GM23338 (cell line): ENCODE data around the gene MBNL1. TPM values are rescaled to one million over a fixed set of nuclear protein-coding genes. Genes with fewer than 3 reads are reported as not detected.

ENCODE experiments used
- ATAC-seq: fragments of 200-7000 bp; cut with Tn5 transposase; 3 replicates; pipeline ENCODE4 v1.9.1; 2020
- DNase-seq: peaks from one replicate; pipeline ENCODE4 v3.0.0-alpha.2; 2015; ENCODE audit warnings: low spot score
- H2AFZ ChIP-seq: fragments of 200-600 bp; sonication (generic); 2 replicates; pipeline ENCODE4 v1.8.0; 2016; ENCODE audit warnings: antibody characterized with exemption, mild to moderate bottlenecking, moderate library complexity
- H3F3A ChIP-seq: fragments of 200-600 bp; sonication (generic); replicated peaks from 2 replicates; pipeline ENCODE4 v1.8.0; 2017; ENCODE audit warnings: antibody characterized with exemption, mixed run types, low read depth
- H3K27ac ChIP-seq: fragments of 200-600 bp; sonication (generic); 2 replicates; pipeline ENCODE4 v1.6.1; 2016; ENCODE audit warnings: low read depth
- H3K27me3 ChIP-seq: fragments of 200-600 bp; sonication (generic); 2 replicates; pipeline ENCODE4 v1.8.0; 2016; ENCODE audit warnings: mild to moderate bottlenecking, mixed run types, moderate library complexity; ENCODE audit not compliant: insufficient read depth
- H3K36me3 ChIP-seq: fragments of 200-600 bp; sonication (generic); 2 replicates; pipeline ENCODE4 v1.8.0; 2016; ENCODE audit warnings: mild to moderate bottlenecking; ENCODE audit not compliant: insufficient read depth
- H3K4me1 ChIP-seq: fragments of 200-600 bp; sonication (generic); 2 replicates; pipeline ENCODE4 v1.8.0; 2016; ENCODE audit warnings: mild to moderate bottlenecking, moderate library complexity; ENCODE audit not compliant: insufficient read depth
- H3K4me2 ChIP-seq: fragments of 200-600 bp; sonication (generic); 2 replicates; pipeline ENCODE4 v1.7.1; 2017; ENCODE audit warnings: mixed run types
- H3K4me3 ChIP-seq: fragments of 200-600 bp; sonication (generic); 2 replicates; pipeline ENCODE4 v1.6.1; 2016; ENCODE audit warnings: mixed run types
- H3K79me2 ChIP-seq: fragments of 200-600 bp; sonication (generic); replicated peaks from 2 replicates; pipeline ENCODE4 v1.8.0; 2017; ENCODE audit warnings: mild to moderate bottlenecking; ENCODE audit not compliant: insufficient read depth
- H3K9me2 ChIP-seq: fragments of 200-600 bp; sonication (generic); 2 replicates; pipeline ENCODE4 v1.8.0; 2017; ENCODE audit not compliant: insufficient read depth
- H4K20me1 ChIP-seq: fragments of 200-600 bp; sonication (generic); replicated peaks from 2 replicates; pipeline ENCODE4 v1.8.0; 2017; ENCODE audit warnings: mild to moderate bottlenecking; ENCODE audit not compliant: insufficient read depth
- H3K27ac Mint-ChIP-seq: 2 replicates; pipeline ENCODE4 v1.8.0; 2020; ENCODE audit warnings: inconsistent platforms, mild to moderate bottlenecking, moderate library complexity, mixed read lengths
- H3K27me3 Mint-ChIP-seq: 3 replicates; pipeline ENCODE4 v1.8.0; 2022; ENCODE audit warnings: low read depth, mild to moderate bottlenecking, moderate library complexity, mixed read lengths, inconsistent platforms; ENCODE audit not compliant: insufficient read depth, poor library complexity
- H3K36me3 Mint-ChIP-seq: 3 replicates; pipeline ENCODE4 v1.8.0; 2021; ENCODE audit warnings: low read depth, mild to moderate bottlenecking, inconsistent platforms, moderate library complexity, mixed read lengths
- H3K4me1 Mint-ChIP-seq: 3 replicates; pipeline ENCODE4 v1.8.0; 2020; ENCODE audit warnings: mild to moderate bottlenecking, inconsistent platforms, mixed read lengths
- H3K4me3 Mint-ChIP-seq: 3 replicates; pipeline ENCODE4 v1.8.0; 2021; ENCODE audit warnings: moderate library complexity, mild to moderate bottlenecking, inconsistent platforms, mixed read lengths
- H3K9me3 Mint-ChIP-seq: 3 replicates; pipeline ENCODE4 v1.8.0; 2020; ENCODE audit warnings: moderate library complexity, mild to moderate bottlenecking, inconsistent platforms, mixed read lengths
- CREB1 ChIP-seq: fragments of 250-450 bp; sonication (Bioruptor Pico); IDR thresholded peaks from 2 replicates; pipeline ENCODE4 v1.5.0; 2020; ENCODE audit warnings: low read depth, mild to moderate bottlenecking, moderate library complexity
- CTCF ChIP-seq, 2 experiments: fragments of 200-600 bp in 1 of 2; sonication (generic) in 1 of 2; conservative IDR thresholded peaks; 2 replicates each; pipeline versions ENCODE4 v1.5.1 to v1.6.1; 2016 to 2017; ENCODE audit warnings: antibody characterized with exemption in 2 of 2, low read depth in 2 of 2, mild to moderate bottlenecking in 2 of 2, moderate library complexity in 1 of 2
- ETS1 ChIP-seq: IDR thresholded peaks from 2 replicates; pipeline ENCODE4 v1.6.1; 2016; ENCODE audit warnings: antibody characterized with exemption
- EZH2 ChIP-seq: fragments of 200-600 bp; sonication (generic); IDR thresholded peaks from one replicate; pipeline ENCODE4 v1.8.0; 2017; ENCODE audit warnings: antibody characterized with exemption, mild to moderate bottlenecking, low read depth; ENCODE audit not compliant: unreplicated experiment
- JUNB ChIP-seq: IDR thresholded peaks from one replicate; pipeline ENCODE4 v1.6.1; 2016; ENCODE audit warnings: antibody characterized with exemption; ENCODE audit not compliant: unreplicated experiment
- NANOG ChIP-seq: IDR thresholded peaks from 2 replicates; pipeline ENCODE4 v1.6.1; 2016; ENCODE audit warnings: antibody characterized with exemption, borderline replicate concordance
- POLR2AphosphoS5 ChIP-seq: IDR thresholded peaks from 2 replicates; pipeline ENCODE4 v1.6.1; 2016; ENCODE audit warnings: antibody characterized with exemption, low read depth
- REST ChIP-seq: IDR thresholded peaks from one replicate; pipeline ENCODE4 v1.6.1; 2018; ENCODE audit warnings: antibody characterized with exemption; ENCODE audit not compliant: unreplicated experiment
- STAT1 ChIP-seq: IDR thresholded peaks from one replicate; pipeline ENCODE4 v1.6.1; 2016; ENCODE audit warnings: antibody characterized with exemption; ENCODE audit not compliant: unreplicated experiment
- ZNF114 ChIP-seq: fragments of 250-450 bp; sonication (Bioruptor Pico); IDR thresholded peaks from 2 replicates; pipeline ENCODE4 v1.5.0; 2020; ENCODE audit warnings: mild to moderate bottlenecking, moderate library complexity
- ZNF331 ChIP-seq: fragments of 250-450 bp; sonication (Bioruptor Pico); IDR thresholded peaks from 2 replicates; pipeline ENCODE4 v1.5.0; 2020; ENCODE audit warnings: low read depth, mild to moderate bottlenecking, moderate library complexity
- polyA plus RNA-seq: library from polyadenylated mRNA; unstranded; fragments of >200 nt; fragmentation: Nextera tagmentation; extraction: Ambion mirVana; gene quantifications from 2 replicates; pipeline ENCODE4 v1.2.1, GENCODE V29; 2016
- total RNA-seq: library from RNA; depleted of rRNA; stranded (reverse); fragments of >200 nt; shearing (Covaris generic); gene quantifications from 2 replicates; pipeline ENCODE4 v1.2.3, GENCODE V29; 2014

Gene MBNL1
- total and polyA plus RNA-seq, 2 experiments from 2014 or later, result 9.4 to 23.2 TPM

DNA sequence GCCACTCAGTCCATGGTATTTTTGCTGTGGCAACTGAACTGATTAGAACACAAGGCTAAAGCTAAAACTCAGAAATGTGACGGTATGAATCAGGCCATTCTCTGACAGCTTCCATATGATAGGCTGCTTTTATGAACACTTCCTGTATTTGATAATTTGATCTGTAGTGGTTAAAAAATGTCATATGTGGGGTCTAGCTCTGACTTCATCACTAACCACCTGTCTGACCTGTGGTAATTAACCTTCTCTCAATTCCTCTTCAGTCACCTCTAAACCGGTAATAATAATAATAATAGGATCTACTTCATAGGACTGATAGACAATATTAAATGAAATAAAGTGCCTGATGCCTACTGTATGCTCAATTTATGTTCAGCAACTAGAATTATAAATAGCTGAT, 223.2 kb downstream of the MBNL1 start (continued):
- TF ChIP-seq ETS1 (no peak), NANOG (no peak), JUNB (no peak), ZNF331 (no peak), POLR2AphosphoS5 (no peak), ZNF114 (CRISPR knock-in tag) (no peak), STAT1 (no peak), EZH2 (no peak), CTCF (conservative IDR thresholded peaks at IDR 0.05; ENCODE audit: low read depth in 2 of 2) (no peak)

DNA sequence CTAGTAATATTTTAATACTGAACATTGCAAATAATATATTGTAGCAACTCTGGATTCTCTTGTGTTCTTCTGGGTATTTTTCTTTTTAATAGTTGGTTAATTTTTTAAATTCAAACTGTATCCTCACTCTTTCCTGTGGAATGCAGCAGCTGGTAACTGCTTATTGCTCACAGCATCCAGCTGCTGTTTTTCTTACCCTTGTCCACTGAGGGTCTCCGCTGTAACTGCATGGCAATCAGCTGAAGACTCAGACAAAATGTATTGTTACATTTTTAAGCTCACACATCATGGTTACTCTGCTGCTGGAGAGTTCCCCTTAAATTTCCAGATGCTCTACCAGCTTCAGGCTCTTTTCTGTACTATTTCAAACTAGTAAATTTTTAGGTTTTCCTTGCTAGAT, 227.6 kb downstream of the MBNL1 start:
- H3K36me3 ChIP-seq, result no peaks in the 10 kb centered on the region
- H2AFZ ChIP-seq, result no peak overlapping the region
- Mint-ChIP-seq H3K36me3 (no peaks in the 10 kb centered on the region), H3K27ac (no peak overlapping the region), H3K27me3 (peaks cover 1% of the 10 kb centered on the region), H3K4me3 (no peak overlapping the region), H3K9me3 (no peaks in the 10 kb centered on the region; the same call in 1 of the 3 replicates), H3K4me1 (peaks cover 19% of the 10 kb centered on the region; the same call in 2 of the 3 replicates)
- ATAC-seq (no peak; the same call in 2 of the 3 replicates), DNase-seq (no peak)
- H3K4me3 ChIP-seq, result no peak overlapping the region
- no peaks in the 10 kb centered on the region for H3K4me1 ChIP-seq
- no peak overlapping the region for H3K27ac ChIP-seq
- no peaks in the 10 kb centered on the region for H3K9me2 ChIP-seq
- no peaks in the 10 kb centered on the region for H3F3A ChIP-seq
- H4K20me1 ChIP-seq, result no peaks in the 10 kb centered on the region
- H3K27me3 ChIP-seq, result no peaks in the 10 kb centered on the region
- H3K79me2 ChIP-seq, result no peaks in the 10 kb centered on the region
- no peak overlapping the region for H3K4me2 ChIP-seq
- TF ChIP-seq CTCF (conservative IDR thresholded peaks at IDR 0.05; ENCODE audit: low read depth in 2 of 2), result no peak
- TF ChIP-seq NANOG, result no peak
- TF ChIP-seq ETS1, result no peak
- no peak for TF ChIP-seq CREB1 (CRISPR knock-in tag)
- TF ChIP-seq REST, result no peak
